Measurements from ENCODE around the gene OR52K1. TPM values are rescaled to one million over a fixed set of nuclear protein-coding genes. Genes with fewer than 3 reads are reported as not detected.

Gene OR52K1
- polyA plus RNA-seq, 1 donor (not counting 4 experiments of a cell fraction or from before 2014, with no cell fraction given), result not detected

GRCh38 chr11:4466871-4467442, 15.5 kb upstream of the OR52K1 start:
- no peak overlapping the region for H3K27ac ChIP-seq (ENCODE audit: control insufficient read depth, insufficient read depth, low read length)
- H3K4me2 ChIP-seq (ENCODE audit: control insufficient read depth, extremely low read depth, insufficient read depth, low read depth, low read length), result no peak overlapping the region
- no peaks in the 10 kb centered on the region for H3K9me1 ChIP-seq (ENCODE audit: control insufficient read depth, extremely low read depth, insufficient read depth, low read length)
- H3K79me2 ChIP-seq (ENCODE audit: control insufficient read depth, insufficient read depth, low read length), result no peaks in the 10 kb centered on the region
- DNase-seq (ENCODE audit: low read depth, low spot score), result no peak
- no peak overlapping the region for H2AFZ ChIP-seq (ENCODE audit: control insufficient read depth, low read length)
- TF ChIP-seq EZH2 (IDR thresholded peaks at IDR 0.05; ENCODE audit: low read length), result no peak
- TF ChIP-seq, protein P1, sequence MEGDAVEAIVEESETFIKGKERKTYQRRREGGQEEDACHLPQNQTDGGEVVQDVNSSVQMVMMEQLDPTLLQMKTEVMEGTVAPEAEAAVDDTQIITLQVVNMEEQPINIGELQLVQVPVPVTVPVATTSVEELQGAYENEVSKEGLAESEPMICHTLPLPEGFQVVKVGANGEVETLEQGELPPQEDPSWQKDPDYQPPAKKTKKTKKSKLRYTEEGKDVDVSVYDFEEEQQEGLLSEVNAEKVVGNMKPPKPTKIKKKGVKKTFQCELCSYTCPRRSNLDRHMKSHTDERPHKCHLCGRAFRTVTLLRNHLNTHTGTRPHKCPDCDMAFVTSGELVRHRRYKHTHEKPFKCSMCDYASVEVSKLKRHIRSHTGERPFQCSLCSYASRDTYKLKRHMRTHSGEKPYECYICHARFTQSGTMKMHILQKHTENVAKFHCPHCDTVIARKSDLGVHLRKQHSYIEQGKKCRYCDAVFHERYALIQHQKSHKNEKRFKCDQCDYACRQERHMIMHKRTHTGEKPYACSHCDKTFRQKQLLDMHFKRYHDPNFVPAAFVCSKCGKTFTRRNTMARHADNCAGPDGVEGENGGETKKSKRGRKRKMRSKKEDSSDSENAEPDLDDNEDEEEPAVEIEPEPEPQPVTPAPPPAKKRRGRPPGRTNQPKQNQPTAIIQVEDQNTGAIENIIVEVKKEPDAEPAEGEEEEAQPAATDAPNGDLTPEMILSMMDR (optimal IDR thresholded peaks at IDR 0.05 in 1 of 3, IDR thresholded peaks at IDR 0.05 in 1 of 3, conservative IDR thresholded peaks at IDR 0.05 in 1 of 3; ENCODE audit: extremely low read depth in 1 of 3, insufficient read depth in 2 of 3, low read length in 3 of 3), result no peak
- H4K20me1 ChIP-seq (ENCODE audit: control insufficient read depth, extremely low read depth, insufficient read depth, low read length), result no peaks in the 10 kb centered on the region
- no peaks in the 10 kb centered on the region for H3K36me3 ChIP-seq (ENCODE audit: control insufficient read depth in 2 of 2, extremely low read depth in 1 of 2, insufficient read depth in 2 of 2, low read length in 2 of 2)
- FAIRE-seq, result no peak
- dilution Hi-C loops (cut with MboI; ENCODE audit: extremely low pct_ligation_motif_present, low sequenced_read_pairs), result no loop called here
- no peaks in the 10 kb centered on the region for H3K4me1 ChIP-seq (ENCODE audit: control insufficient read depth, extremely low read depth, insufficient read depth, low read length)
- H3K27me3 ChIP-seq (ENCODE audit: control insufficient read depth, extremely low read depth, insufficient read depth, low read length), result no peaks in the 10 kb centered on the region
- H3K9me3 ChIP-seq (ENCODE audit: control insufficient read depth, low read depth, low read length), result peaks cover 4% of the 10 kb centered on the region
- no peak overlapping the region for H3K4me3 ChIP-seq (ENCODE audit: control insufficient read depth in 2 of 3, extremely low read depth in 1 of 3, insufficient read depth in 2 of 3, low read depth in 1 of 3, low read length in 3 of 3)
- H3K9ac ChIP-seq (ENCODE audit: control insufficient read depth, extremely low read depth, insufficient read depth, low read length), result no peak overlapping the region

- Histone ChIP-seq H3K79me2 (ENCODE audit: control insufficient read depth, insufficient read depth, low read length) (no peaks in the 10 kb centered on the region), H3K4me1 (ENCODE audit: control insufficient read depth, extremely low read depth, insufficient read depth, low read length) (no peaks in the 10 kb centered on the region), H3K36me3 (ENCODE audit: control insufficient read depth in 2 of 2, extremely low read depth in 1 of 2, insufficient read depth in 2 of 2, low read length in 2 of 2) (no peaks in the 10 kb centered on the region), H3K4me2 (ENCODE audit: control insufficient read depth, extremely low read depth, insufficient read depth, low read depth, low read length) (no peak overlapping the region), H4K20me1 (ENCODE audit: control insufficient read depth, extremely low read depth, insufficient read depth, low read length) (no peaks in the 10 kb centered on the region), H2AFZ (ENCODE audit: control insufficient read depth, low read length) (no peak overlapping the region), H3K27me3 (ENCODE audit: control insufficient read depth, extremely low read depth, insufficient read depth, low read length) (no peaks in the 10 kb centered on the region), H3K9me1 (ENCODE audit: control insufficient read depth, extremely low read depth, insufficient read depth, low read length) (no peaks in the 10 kb centered on the region), H3K9me3 (ENCODE audit: control insufficient read depth, low read depth, low read length) (peaks cover 4% of the 10 kb centered on the region), H3K4me3 (ENCODE audit: control insufficient read depth in 2 of 3, extremely low read depth in 1 of 3, insufficient read depth in 2 of 3, low read depth in 1 of 3, low read length in 3 of 3) (no peak overlapping the region), H3K27ac (ENCODE audit: control insufficient read depth, insufficient read depth, low read length) (no peak overlapping the region), H3K9ac (ENCODE audit: control insufficient read depth, extremely low read depth, insufficient read depth, low read length) (no peak overlapping the region)
- TF ChIP-seq EZH2 (IDR thresholded peaks at IDR 0.05; ENCODE audit: low read length), result no peak
- TF ChIP-seq, protein P1 (optimal IDR thresholded peaks at IDR 0.05 in 1 of 3, IDR thresholded peaks at IDR 0.05 in 1 of 3, conservative IDR thresholded peaks at IDR 0.05 in 1 of 3; ENCODE audit: extremely low read depth in 1 of 3, insufficient read depth in 2 of 3, low read length in 3 of 3), result no peak
- FAIRE-seq (no peak), DNase-seq (ENCODE audit: low read depth, low spot score) (no peak)
- dilution Hi-C loops (cut with MboI; ENCODE audit: extremely low pct_ligation_motif_present, low sequenced_read_pairs), result no loop called here
Observed at GRCh38 chr11:4467811-4468606, 14.4 kb upstream of the OR52K1 start.
